Large intestine (tissue), 12 donors: ENCODE data around the gene CCDC112. TPM values are rescaled to one million over a fixed set of nuclear protein-coding genes. Genes with fewer than 3 reads are reported as not detected.

Source experiments
- DNase-seq, 2 donors: peaks; one replicate each; pipeline versions ENCODE4 v3.0.0 to v3.0.0-alpha.2; 2013
- H3K27ac ChIP-seq: one replicate; pipeline ENCODE4 v1.5.1; 2013; ENCODE audit warnings: low read length
- H3K27me3 ChIP-seq: 2 replicates; pipeline ENCODE4 v1.6.1; 2013; ENCODE audit warnings: low read length; ENCODE audit not compliant: control insufficient read depth, insufficient read depth
- H3K36me3 ChIP-seq: 2 replicates; pipeline ENCODE4 v1.6.1; 2013; ENCODE audit warnings: low read length; ENCODE audit not compliant: control insufficient read depth, insufficient read depth
- H3K4me1 ChIP-seq: one replicate; pipeline ENCODE4 v1.6.1; 2013; ENCODE audit warnings: low read length; ENCODE audit not compliant: control insufficient read depth, insufficient read depth
- H3K4me3 ChIP-seq: one replicate; pipeline ENCODE4 v1.5.1; 2013; ENCODE audit warnings: low read length
- H3K9me3 ChIP-seq: one replicate; pipeline ENCODE4 v1.6.1; 2013; ENCODE audit warnings: mild to moderate bottlenecking, low read depth, low read length, moderate library complexity; ENCODE audit not compliant: control insufficient read depth
- WGBS: methylation state at CpG from one replicate; pipeline ENCODE4 v1.1.5; 2013; ENCODE audit warnings: low lambda C conversion rate; ENCODE audit not compliant: insufficient coverage; 5-methylcytosine and 5-hydroxymethylcytosine counted together
- long read RNA-seq, 11 donors: transcript quantifications; one replicate each; lab custom pipeline, GENCODE V29; 2026
- polyA plus RNA-seq: library from polyadenylated mRNA; unstranded; fragments of 120-200 nt; gene quantifications from one replicate; pipeline ENCODE4 v1.2.1, GENCODE V29; 2013

Gene CCDC112
- 8.2 TPM for polyA plus RNA-seq
- long read RNA-seq, donor 1, partial matches to known transcripts, result 0 of 1 reads
- long read RNA-seq, donor 1, other reads (novel, unspliced or antisense), result 0 of 1 reads
- long read RNA-seq, donor 2, result 0 reads
- long read RNA-seq, donor 3, result 0 reads
- long read RNA-seq, donor 4, result 0 reads
- long read RNA-seq, donor 5, partial matches to known transcripts, result 0 of 1 reads
- long read RNA-seq, donor 5, other reads (novel, unspliced or antisense), result 0 of 1 reads
- long read RNA-seq, donor 6, result 0 reads
- long read RNA-seq, donor 7, result 0 reads
- long read RNA-seq, donor 8, result 0 reads
- long read RNA-seq, donor 9, result 0 reads
- long read RNA-seq, donor 10, result 0 reads
- long read RNA-seq, donor 11, result 0 reads

DNA sequence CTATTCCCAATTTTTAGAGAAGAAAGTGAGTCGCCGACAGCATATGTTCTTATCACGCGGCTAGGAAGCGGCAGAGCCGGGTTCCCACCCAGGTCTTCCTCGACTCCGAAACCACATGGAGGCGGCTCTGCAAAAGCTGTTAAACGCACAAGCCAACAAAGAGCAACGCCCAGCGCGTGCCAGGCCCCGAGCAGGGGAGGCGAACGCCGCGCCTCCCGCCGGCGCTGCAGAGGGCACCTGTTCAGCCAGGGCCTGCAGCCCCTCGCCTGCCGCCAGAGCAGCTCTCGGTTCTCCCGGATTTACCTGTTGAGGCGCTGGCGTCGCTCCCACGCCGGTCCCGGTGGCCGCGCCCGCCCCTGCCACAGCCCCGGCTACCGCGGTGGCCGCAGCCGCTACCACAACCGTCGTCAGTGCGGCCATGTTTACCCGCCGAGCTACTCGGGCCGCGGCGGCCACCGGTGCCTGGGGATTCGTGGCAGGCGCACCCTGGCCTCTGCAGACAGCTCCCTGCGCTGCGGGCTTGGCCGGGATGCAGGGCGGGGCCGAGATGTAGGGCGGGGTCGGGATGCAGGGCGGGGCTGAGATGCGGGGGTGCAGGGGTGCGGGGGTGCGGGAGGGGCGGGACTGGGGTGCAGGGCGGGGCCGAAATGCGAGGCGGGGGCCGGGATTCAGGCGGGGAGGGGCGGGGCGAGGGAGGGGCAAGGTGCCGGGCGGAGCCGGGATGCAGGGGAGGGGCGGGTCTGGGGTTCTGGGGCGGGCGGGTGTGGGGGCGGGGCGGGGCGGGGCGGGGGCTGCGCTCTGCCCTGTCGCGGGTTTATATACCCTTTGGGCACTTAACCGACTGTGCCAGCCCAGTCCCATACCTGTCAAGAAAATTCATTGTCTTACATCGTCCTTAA is at the start of gene CCDC112:
Gene CCDC112, minus strand, starts transcription at position 531 of the 899 bp plus-strand sequence. Its CDS starts 111 bp downstream, at position 420.
- Histone ChIP-seq H3K27me3 (no peaks in the 10 kb centered on the region), H3K27ac (no peak within 1 kb of the TSS), H3K36me3 (no peaks in the 10 kb centered on the region), H3K4me1 (no peaks in the 10 kb centered on the region), H3K9me3 (no peaks in the 10 kb centered on the region), H3K4me3 (peak within 1 kb of the TSS; percentile 46)
- 6% methylated on average over 2 of the region's 86 CpGs for WGBS
- DNase-seq, result peak; percentile 52 to 81

DNA sequence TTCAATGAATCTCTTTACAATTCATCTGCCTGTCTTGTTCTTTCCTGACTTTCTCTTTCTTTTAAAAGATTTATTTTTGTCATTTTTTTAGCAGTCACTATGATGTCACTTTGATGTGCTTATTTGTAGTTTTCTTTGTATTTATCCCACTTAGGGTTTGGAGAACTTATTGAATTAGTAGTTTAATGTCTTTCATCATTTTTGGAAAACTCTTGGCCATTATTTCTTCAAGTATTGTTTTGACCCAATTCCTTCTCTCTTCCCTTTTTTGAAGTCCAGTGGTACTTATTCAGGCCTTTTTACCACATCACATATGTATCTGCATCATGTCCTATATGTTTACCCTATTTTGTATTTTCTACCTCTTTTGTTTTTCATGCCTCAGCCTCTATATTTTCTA is 48.9 kb upstream of the CCDC112 start:
- Histone ChIP-seq H3K36me3 (no peaks in the 10 kb centered on the region), H3K9me3 (no peaks in the 10 kb centered on the region), H3K4me1 (peaks cover 11% of the 10 kb centered on the region), H3K4me3 (no peak overlapping the region), H3K27ac (no peak overlapping the region), H3K27me3 (no peaks in the 10 kb centered on the region)
- DNase-seq, result no peak

GRCh38 chr5:115343855-115344254 is 47.4 kb upstream of the CCDC112 start:
- 86% methylated on average over 1 of the region's 1 CpG for WGBS
- no peak overlapping the region for H3K27ac ChIP-seq
- peak in 1 of 2 donors; percentile 30 for DNase-seq

GRCh38 chr5:115342590-115343377 is 46.3 kb upstream of the CCDC112 start:
- Histone ChIP-seq H3K9me3 (no peaks in the 10 kb centered on the region), H3K27me3 (no peaks in the 10 kb centered on the region), H3K36me3 (no peaks in the 10 kb centered on the region), H3K4me1 (peaks cover 3% of the 10 kb centered on the region), H3K27ac (peak overlapping the region; percentile 4), H3K4me3 (no peak overlapping the region)
- DNase-seq, result peak; percentile 52 to 80
- WGBS, result 71% methylated on average over 1 of the region's 6 CpGs

More at GRCh38 chr5:115343855-115344254, 47.4 kb upstream of the CCDC112 start:
- Histone ChIP-seq H3K4me1 (peaks cover 7% of the 10 kb centered on the region), H3K36me3 (no peaks in the 10 kb centered on the region), H3K27me3 (no peaks in the 10 kb centered on the region), H3K4me3 (no peak overlapping the region), H3K9me3 (no peaks in the 10 kb centered on the region)

- H3K36me3 ChIP-seq, result no peaks in the 10 kb centered on the region
- no peaks in the 10 kb centered on the region for H3K27me3 ChIP-seq
- no peak overlapping the region for H3K4me3 ChIP-seq
- H3K9me3 ChIP-seq, result no peaks in the 10 kb centered on the region
- DNase-seq, result no peak
- no peak overlapping the region for H3K27ac ChIP-seq
- peaks cover 7% of the 10 kb centered on the region for H3K4me1 ChIP-seq
- WGBS, result 100% methylated on average over 2 of the region's 2 CpGs
These were observed 45.3 kb upstream of the CCDC112 start for GRCh38 chr5:115341745-115342144.

- H3K27ac ChIP-seq, result peak overlapping the region; percentile 63
- no peak overlapping the region for H3K4me3 ChIP-seq
- no peaks in the 10 kb centered on the region for H3K27me3 ChIP-seq
- peaks cover 3% of the 10 kb centered on the region for H3K4me1 ChIP-seq
- no peaks in the 10 kb centered on the region for H3K9me3 ChIP-seq
- H3K36me3 ChIP-seq, result no peaks in the 10 kb centered on the region
- WGBS, result 71% methylated on average over 1 of the region's 3 CpGs
- peak; percentile 37 to 66 for DNase-seq
These were observed 42.4 kb upstream of the CCDC112 start for GRCh38 chr5:115338851-115339250.

- H3K9me3 ChIP-seq, result no peaks in the 10 kb centered on the region
- H3K27me3 ChIP-seq, result no peaks in the 10 kb centered on the region
- H3K27ac ChIP-seq, result peak overlapping the region; percentile 63
- DNase-seq, result peak; percentile 81 to 91
- H3K4me1 ChIP-seq, result peaks cover 3% of the 10 kb centered on the region
- H3K4me3 ChIP-seq, result no peak overlapping the region
- H3K36me3 ChIP-seq, result no peaks in the 10 kb centered on the region
- WGBS, result no CpG with 5 or more reads among the region's 1 CpG
These were observed 41.4 kb upstream of the CCDC112 start for GRCh38 chr5:115337882-115338281.

DNA sequence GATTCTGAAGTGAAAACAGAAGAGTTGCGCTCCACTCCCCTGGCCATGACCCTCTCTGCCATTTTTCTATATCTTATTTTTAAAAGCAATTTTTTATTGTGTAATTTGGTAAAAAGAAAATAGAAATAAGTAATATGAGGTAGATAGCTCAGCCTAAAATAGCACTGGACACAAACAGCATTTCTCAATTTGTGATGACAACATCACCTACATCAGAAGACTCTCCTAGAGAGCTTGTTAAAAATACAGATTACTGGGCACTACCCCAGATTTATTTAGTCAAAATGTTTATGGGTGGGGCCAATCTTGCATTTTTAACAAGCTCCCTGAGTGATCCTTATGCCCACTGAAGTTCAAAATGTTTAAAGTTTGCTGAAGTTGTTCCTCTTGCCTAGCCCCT is 40.5 kb upstream of the CCDC112 start:
- Histone ChIP-seq H3K4me3 (no peak overlapping the region), H3K27ac (no peak overlapping the region), H3K36me3 (no peaks in the 10 kb centered on the region), H3K4me1 (peaks cover 3% of the 10 kb centered on the region), H3K27me3 (no peaks in the 10 kb centered on the region), H3K9me3 (no peaks in the 10 kb centered on the region)
- DNase-seq, result no peak
- 100% methylated on average over 1 of the region's 1 CpG for WGBS

- H3K4me1 ChIP-seq, result peaks cover 3% of the 10 kb centered on the region
- H3K27ac ChIP-seq, result no peak overlapping the region
- H3K9me3 ChIP-seq, result no peaks in the 10 kb centered on the region
- no peaks in the 10 kb centered on the region for H3K27me3 ChIP-seq
- DNase-seq, result no peak
- H3K4me3 ChIP-seq, result no peak overlapping the region
- H3K36me3 ChIP-seq, result no peaks in the 10 kb centered on the region
- 100% methylated on average over 1 of the region's 1 CpG for WGBS
These were observed 39.8 kb upstream of the CCDC112 start for GRCh38 chr5:115336201-115336720.

- Histone ChIP-seq H3K27me3 (no peaks in the 10 kb centered on the region), H3K4me3 (no peak overlapping the region), H3K36me3 (no peaks in the 10 kb centered on the region), H3K9me3 (no peaks in the 10 kb centered on the region), H3K4me1 (peaks cover 3% of the 10 kb centered on the region), H3K27ac (no peak overlapping the region)
- DNase-seq, result no peak
- 100% methylated on average over 1 of the region's 2 CpGs for WGBS
These were observed 38.8 kb upstream of the CCDC112 start for GRCh38 chr5:115335301-115335700.
